HG03558 (cell line): ENCODE results near the gene CELF4.

Experiments used
- ATAC-seq: cut with Tn5 transposase; IDR thresholded peaks from one replicate; pipeline ENCODE4 v1.9.1; 2021; ENCODE audit warnings: moderate number of reproducible peaks; ENCODE audit not compliant: unreplicated experiment; ENCODE audit errors: extremely low read depth

Gene CELF4

GRCh38 chr18:37501136-37501535 is 64.5 kb downstream of the CELF4 start:
- ATAC-seq, result no peak

DNA sequence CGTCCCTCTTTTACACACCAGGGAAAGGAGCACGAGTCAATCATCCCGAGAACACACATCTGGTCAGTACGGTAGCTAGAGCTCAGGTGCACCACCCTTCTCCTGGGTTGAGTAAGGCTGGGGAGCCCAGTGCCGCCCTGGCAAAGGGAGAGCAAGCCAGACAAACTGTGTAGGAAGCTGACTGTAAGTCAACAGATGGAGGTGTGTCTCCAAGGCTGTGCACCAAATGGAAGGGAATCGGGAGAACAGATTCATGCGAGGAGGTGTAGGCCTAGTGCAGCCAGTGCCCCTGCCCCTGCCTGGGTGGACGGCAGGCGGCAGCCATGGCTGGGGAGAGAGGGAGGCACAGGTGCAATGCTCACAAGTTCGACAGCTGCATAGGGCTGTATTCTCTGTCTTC is 65.7 kb downstream of the CELF4 start:
- no peak for ATAC-seq

- no peak for ATAC-seq
These were observed 66.6 kb downstream of the CELF4 start for GRCh38 chr18:37499044-37499443.

- ATAC-seq, result no peak
These were observed 67.6 kb downstream of the CELF4 start for GRCh38 chr18:37497853-37498518.

DNA sequence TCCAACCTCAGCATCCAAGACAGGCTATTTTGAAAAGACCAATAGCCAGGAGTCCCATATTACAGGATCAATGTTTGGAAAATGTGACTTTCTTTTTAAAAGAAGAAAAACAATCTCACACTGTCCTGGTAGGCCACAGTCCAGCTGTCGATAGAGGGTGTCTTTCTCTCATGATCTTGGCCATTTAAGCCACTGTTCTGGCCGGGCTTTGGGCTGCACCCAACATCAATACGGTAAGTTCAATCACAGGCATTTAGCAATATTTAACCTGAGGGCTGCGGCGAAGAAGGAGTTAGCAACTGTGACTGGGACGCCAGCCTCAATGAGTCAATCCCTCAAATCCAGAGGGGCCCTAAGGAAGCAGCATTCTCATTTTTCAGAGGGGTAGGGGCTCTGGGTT is 69.0 kb downstream of the CELF4 start:
- ATAC-seq, result no peak

- no peak for ATAC-seq
These were observed 70.2 kb downstream of the CELF4 start for GRCh38 chr18:37495354-37495753.

DNA sequence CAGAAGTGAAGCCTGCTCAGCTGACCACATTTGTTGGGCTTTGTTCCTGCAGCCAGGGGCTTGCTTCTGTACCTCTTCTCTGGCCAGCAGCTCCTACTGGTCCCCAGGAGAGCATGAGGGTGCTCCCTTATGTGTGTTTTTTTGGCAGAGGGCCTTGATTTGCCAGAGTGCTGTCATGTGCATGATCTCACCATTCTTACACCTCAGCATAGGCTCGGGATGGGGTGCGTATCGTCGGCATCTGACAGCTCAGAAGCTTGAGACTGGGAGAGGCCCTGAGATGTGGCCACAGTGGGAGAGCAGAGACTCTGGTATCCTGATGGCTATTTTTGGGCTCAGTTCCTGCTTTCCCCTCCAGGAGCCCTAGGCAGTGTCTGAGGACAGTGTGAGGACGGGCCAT is 71.2 kb downstream of the CELF4 start:
- no peak for ATAC-seq

GRCh38 chr18:37493352-37493935 is 72.2 kb downstream of the CELF4 start:
- ATAC-seq, result no peak

DNA sequence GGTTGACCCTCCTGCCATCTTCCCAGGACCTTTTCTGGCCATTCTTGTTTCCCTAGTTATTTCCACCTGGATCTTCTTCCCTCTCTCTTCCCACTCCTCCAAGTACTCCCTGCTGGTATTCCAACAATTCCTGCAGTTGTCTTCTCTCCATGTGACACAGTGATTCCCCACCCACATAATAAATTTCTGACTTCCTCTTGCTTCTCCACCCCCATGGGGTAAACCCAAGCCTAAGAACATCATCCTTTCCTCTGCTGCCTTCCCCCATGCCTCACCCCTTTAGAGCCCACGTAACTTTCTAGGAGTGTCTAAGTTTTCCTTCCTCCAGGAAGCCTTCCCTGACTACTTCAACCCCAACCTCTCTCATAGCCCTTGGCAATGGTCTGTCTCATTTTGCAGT is 72.6 kb downstream of the CELF4 start:
- ATAC-seq, result no peak

DNA sequence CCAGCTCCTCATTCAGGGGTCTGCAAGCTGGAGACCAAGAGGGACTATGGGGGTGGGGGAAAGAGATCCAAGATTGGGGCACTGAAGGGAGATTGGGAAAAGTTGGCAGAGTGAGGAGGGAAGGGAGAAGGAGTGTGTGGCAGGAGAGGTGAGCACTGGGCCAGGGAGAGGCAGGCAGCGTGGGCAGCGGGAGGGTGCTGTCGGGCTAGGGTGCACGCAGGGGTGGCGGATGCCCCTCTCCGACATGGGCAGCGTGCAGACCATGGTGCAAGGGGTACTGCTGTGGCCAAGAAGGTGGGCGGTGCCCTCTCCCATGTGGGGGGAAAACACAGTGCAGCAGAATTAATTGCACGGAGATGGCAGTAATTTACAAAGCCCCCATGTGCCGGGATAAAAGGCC is 74.1 kb downstream of the CELF4 start:
- ATAC-seq, result no peak

DNA sequence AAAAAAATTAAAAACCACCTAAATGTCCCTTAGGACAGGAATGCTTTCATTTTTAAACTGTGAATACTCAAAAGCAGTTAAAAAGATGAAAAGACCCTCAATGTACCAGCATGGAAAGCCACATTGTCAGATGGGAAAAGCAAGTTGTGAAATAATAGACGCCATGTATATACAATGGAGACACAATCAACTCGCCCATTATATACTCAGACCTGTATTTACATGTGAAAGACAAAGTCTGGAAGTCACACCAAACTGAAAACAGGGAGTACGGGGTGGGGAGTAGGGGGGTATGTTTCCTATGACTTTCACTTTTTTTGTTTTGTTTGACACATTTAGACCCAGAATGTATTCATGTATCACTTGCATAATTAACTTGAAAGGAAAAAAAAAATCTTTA is 75.6 kb downstream of the CELF4 start:
- no peak for ATAC-seq

DNA sequence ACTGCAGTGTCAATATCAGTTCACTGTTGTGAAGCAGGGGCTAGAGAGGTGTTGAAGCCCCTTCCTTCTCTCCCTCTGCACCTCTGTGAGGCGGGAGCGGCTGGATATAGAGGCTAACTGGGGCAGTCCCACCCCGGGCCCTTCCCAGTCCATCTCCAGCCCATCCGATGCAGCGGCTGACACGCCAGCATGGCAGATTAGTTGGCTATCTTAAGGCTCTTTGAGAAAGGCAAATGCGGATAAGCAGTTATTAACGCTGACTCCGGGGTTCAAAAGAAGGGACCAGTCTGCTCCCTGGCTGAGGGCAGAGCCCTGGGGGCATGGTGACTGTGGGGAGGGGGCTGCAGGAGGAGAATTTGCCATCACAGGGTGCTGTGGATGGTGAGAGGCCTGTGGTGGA is 76.6 kb downstream of the CELF4 start:
- no peak for ATAC-seq

GRCh38 chr18:37487400-37487867 is 78.2 kb downstream of the CELF4 start:
- ATAC-seq, result no peak

- ATAC-seq, result no peak
These were observed 78.8 kb downstream of the CELF4 start for GRCh38 chr18:37486848-37487247.

- ATAC-seq, result no peak
These were observed 80.4 kb downstream of the CELF4 start for GRCh38 chr18:37484983-37485834.

DNA sequence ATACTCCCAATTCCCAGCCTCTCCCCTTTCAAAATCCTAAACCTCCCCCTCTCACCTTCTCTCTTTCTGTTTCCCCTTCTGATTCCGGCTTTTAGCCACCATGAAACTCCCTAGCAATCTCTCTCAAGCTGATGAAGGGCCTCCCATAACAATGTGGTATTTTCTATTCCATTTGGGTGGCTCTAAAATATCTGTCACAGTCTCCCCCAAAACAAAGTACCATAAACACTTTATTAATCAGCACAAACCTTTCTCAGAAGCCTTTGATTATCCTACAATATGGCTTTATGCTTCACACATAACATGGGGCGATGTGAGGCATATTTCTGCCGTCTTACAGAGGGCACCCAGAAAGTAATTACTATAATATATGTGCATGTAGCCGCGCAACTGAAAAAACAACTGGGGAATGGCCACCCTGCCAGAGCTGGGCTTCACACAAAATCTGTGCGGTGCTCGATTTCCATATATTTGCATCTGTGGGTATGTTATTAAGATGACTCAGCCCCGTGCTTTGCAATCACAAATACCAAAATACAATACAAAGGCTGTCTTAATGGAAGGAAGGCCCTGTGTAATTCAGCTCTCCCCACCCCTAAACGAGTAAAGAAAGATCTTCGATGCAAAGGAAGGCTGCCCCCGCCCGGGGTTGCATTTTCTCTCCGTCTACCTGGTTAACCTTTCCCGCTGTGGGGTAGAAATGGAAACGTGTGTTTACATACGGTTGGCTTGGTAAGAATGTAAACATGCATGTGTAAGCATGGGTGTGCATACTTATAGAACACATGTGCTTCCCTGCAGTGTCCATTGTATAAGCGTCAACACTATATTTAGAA is 81.4 kb downstream of the CELF4 start:
- ATAC-seq, result no peak

- no peak for ATAC-seq
These were observed 82.2 kb downstream of the CELF4 start for GRCh38 chr18:37483221-37483971.

GRCh38 chr18:37482433-37482832 is 83.2 kb downstream of the CELF4 start:
- ATAC-seq, result no peak

DNA sequence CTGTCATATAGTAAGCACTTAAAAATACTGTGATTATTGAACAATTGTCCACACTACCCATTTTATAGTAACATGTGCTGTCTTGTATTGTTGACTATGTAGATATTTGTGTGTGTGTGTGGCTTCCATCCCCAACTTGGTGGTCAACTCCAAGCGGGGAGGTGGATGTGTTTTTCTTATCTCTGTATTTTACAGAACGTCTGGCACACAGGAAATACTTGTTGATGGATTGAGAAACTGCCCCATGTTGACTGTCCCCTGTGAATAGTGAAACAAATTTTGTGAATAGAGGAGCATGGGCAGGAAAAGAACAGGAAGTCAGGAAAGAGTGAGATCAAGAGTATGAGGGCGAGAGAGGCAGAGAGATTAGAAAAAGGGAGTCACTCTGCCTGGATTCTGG is 83.6 kb downstream of the CELF4 start:
- no peak for ATAC-seq

GRCh38 chr18:37481491-37481890 is 84.1 kb downstream of the CELF4 start:
- no peak for ATAC-seq
